ENCODE measurements around the gene RAB43.
A peak's percentile ranks its signal among the peaks of the same experiment; 100 is the strongest.
"Not testable (repeated sequence)": the region's sequence is repeated elsewhere in the genome, so short reads cannot be mapped to it uniquely, and the experiment has no call there.

RAB43 gene

DNA sequence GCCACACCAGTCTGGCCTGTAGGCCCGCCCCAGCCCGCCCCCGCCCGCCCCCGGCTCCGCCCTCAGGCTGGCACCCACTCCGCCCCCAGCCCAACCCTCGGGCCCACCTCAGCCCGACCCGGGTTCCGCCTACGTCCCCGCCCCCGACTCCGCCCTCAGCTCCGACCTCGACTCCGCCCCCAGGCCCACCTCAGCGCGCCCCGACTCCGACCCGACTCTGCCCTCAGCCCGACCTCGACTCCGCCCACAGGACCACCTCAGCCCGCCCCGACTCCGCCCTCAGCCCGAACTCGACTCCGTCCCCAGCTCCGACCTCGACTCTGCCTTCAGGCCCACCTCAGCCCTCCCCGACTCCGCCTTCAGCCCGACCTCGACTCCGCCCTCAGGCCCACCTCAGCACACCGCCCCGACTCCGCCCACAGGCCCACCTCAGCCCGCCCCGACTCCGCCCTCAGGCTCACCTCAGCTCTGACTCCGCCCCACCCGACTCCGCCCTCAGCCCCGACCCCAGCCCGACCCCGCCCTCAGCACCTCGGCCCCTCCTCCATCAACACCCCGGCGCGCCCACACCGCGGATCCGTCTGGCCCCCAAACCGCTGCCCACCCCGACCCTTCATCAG, at the start of gene RAB43:
Gene RAB43, minus strand, starts transcription at position 13 of the 620 bp plus-strand sequence. CDS start 315 bp downstream, outside the sequence.
- no peaks in the 10 kb centered on the region for H3K9me3 Mint-ChIP-seq
- peak within 1 kb of the TSS; percentile 80 for H3K27ac Mint-ChIP-seq
- peak within 1 kb of the TSS; percentile 77 for H3K4me3 Mint-ChIP-seq
- H3K36me3 Mint-ChIP-seq: peaks cover 39% of the 10 kb centered on the region
- peaks cover 35% of the 10 kb centered on the region for H3K4me1 Mint-ChIP-seq
- DNase-seq (ENCODE audit: low spot score in 2 of 2): peak; percentile 77 to 96
- ATAC-seq: peak; percentile 64

DNA sequence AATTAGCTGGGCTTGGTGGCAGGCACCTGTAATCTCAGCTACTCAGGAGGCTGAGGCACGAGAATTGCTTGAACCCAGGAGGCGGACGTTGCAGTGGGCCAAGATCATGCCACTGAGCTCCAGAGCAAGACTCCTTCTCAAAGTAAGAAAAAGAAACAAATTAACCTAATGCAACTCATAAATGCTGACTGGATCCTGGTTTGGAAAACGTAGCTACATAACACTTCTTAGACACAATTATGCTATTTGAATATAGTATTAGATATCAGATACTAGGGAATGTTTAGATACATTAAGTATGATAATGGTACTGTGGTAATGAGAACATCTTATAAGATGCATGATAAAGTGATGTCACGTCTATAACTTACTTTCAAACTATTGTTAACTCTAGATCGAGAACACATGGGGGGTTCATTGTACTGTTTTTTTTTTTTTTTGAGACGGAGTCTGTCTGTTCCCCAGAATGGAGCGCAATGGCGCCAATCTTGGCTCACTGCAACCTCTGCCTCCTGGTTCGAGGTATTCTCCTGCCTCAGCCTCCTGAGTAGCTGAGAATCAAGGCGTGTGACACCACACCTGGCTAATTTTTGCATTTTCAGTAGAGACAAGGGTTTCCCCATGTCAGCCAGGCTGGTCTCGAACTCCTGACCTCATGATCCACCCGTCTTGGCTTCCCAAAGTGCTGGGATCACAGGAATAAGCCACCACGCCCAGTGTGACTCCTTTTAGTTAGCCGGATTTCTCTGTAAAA, 45.2 kb upstream of the RAB43 start:
- Mint-ChIP-seq H3K9me3 (no peaks in the 10 kb centered on the region), H3K4me3 (no peak overlapping the region), H3K36me3 (peaks cover 97% of the 10 kb centered on the region), H3K27ac (no peak overlapping the region), H3K4me1 (peaks cover 24% of the 10 kb centered on the region)
- ATAC-seq (no peak), DNase-seq (ENCODE audit: low spot score in 2 of 2) (no peak)

DNA sequence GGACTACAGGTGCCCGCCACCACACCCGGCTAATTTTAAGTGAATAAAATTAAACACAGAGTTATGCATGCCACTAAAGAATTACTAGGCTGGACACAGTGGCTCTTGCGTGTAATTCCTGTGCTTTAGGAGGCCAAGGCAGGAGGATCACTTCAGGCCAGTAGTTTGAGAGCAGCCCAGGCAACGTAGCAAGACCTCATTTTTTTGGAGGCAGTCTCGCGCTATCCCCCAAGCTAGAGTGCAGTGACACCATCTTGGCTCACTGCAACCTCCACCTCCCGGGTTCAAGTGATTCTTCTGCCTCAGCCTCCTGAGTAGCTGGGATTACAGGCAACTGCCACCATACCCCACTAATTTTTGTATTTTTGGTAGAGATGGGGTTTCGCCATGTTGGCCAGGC, 44.0 kb upstream of the RAB43 start:
- H3K4me3 Mint-ChIP-seq; H3K27ac Mint-ChIP-seq; DNase-seq (ENCODE audit: low spot score in 2 of 2); ATAC-seq; H3K9me3 Mint-ChIP-seq: not testable (repeated sequence)
- peaks cover 26% of the 10 kb centered on the region for H3K4me1 Mint-ChIP-seq
- H3K36me3 Mint-ChIP-seq: peaks cover 97% of the 10 kb centered on the region

DNA sequence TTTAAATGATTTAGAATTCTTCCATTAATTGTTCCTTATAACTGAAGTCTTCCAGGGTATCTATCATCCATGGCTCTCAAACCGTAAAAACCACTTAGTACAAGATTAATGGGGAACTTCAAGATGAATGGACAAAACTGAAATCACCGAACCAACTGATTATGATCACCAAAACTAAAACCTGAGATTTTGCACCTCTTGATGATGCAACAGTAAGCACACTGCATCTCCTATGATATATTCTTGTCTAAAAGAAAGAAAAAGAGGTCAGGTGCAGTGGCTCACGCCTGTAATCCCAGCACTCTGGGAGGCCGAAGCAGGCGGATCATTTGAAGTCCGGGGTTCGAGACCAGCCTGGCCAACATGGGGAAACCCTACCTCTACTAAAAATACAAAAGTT, 42.9 kb upstream of the RAB43 start:
- H3K27ac Mint-ChIP-seq: no peak overlapping the region
- ATAC-seq: no peak

DNA sequence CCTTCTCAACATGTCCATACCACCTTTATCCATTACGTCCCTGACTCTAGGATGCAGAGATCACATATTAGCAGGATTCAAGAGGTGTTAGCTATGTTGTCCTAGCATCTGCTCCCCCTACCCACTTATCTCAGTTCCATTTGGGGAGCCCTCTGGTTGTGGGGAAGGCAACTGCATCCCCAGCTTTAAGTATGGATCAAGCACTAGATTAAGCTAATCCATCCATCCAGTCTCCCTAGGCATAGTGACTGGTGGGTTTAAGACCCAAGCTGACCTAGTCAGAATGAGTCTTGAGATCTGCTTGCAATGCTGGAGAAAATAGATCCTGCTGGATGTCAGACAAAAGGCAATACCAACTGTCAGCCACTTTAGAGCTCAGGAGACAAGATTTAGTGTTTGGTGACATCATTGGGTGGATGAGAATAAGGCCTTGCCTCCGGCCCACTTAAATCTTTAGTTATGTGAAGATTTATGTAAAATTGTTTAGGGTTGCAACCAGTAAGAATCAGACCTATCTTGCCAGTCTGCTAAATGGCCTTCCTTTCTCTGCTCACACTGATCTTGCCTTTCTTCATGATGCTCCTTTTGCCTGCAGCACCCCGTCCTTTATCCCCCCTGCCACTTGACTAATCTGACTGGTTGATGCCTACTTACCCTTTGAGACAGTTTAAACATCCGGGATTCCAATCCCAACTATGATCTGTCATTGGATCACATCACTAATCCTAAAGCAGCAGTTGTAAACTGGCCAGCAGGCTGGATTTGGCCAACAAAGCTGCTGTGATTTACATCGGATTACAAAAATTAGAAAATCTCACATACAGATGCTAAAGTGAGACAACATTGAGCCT, 41.4 kb upstream of the RAB43 start:
- Mint-ChIP-seq H3K4me1 (peaks cover 43% of the 10 kb centered on the region), H3K4me3 (peak overlapping the region; percentile 95), H3K9me3 (no peaks in the 10 kb centered on the region), H3K36me3 (peaks cover 96% of the 10 kb centered on the region), H3K27ac (peak overlapping the region; percentile 99)
- DNase-seq (ENCODE audit: low spot score in 2 of 2) (no peak), ATAC-seq (no peak)

More for the DNA sequence above, 42.9 kb upstream of the RAB43 start:
- Mint-ChIP-seq H3K4me1 (peaks cover 37% of the 10 kb centered on the region), H3K36me3 (peaks cover 96% of the 10 kb centered on the region), H3K9me3 (no peaks in the 10 kb centered on the region), H3K4me3 (no peak overlapping the region)
- DNase-seq (ENCODE audit: low spot score in 2 of 2): no peak

DNA sequence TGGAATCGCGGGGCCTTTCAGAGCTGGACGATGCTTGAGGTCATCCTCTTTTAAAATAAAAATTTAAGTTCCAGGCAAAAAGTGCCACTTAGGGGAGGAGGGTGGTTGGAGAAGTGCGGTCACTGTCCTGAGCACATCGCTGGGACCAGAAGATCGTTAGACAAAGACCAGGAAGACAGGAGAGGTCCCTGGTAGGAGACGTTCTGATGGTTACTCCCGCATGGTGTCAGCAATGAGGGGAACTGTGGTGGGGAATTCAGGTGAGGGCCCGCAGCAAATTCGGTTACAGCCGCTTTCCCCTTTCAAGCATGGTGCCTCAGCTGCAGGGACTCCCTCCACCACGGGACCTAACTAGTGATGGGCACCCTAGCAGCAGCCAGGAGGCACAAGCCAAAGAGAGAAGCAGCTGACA, 40.3 kb upstream of the RAB43 start:
- peaks cover 43% of the 10 kb centered on the region for H3K4me1 Mint-ChIP-seq
- no peaks in the 10 kb centered on the region for H3K9me3 Mint-ChIP-seq
- ATAC-seq (no peak), DNase-seq (ENCODE audit: low spot score in 2 of 2) (peak in 1 of 2 donors; percentile 75)
- H3K4me3 Mint-ChIP-seq: peak overlapping the region; percentile 95
- peaks cover 96% of the 10 kb centered on the region for H3K36me3 Mint-ChIP-seq
- H3K27ac Mint-ChIP-seq: peak overlapping the region; percentile 99

DNA sequence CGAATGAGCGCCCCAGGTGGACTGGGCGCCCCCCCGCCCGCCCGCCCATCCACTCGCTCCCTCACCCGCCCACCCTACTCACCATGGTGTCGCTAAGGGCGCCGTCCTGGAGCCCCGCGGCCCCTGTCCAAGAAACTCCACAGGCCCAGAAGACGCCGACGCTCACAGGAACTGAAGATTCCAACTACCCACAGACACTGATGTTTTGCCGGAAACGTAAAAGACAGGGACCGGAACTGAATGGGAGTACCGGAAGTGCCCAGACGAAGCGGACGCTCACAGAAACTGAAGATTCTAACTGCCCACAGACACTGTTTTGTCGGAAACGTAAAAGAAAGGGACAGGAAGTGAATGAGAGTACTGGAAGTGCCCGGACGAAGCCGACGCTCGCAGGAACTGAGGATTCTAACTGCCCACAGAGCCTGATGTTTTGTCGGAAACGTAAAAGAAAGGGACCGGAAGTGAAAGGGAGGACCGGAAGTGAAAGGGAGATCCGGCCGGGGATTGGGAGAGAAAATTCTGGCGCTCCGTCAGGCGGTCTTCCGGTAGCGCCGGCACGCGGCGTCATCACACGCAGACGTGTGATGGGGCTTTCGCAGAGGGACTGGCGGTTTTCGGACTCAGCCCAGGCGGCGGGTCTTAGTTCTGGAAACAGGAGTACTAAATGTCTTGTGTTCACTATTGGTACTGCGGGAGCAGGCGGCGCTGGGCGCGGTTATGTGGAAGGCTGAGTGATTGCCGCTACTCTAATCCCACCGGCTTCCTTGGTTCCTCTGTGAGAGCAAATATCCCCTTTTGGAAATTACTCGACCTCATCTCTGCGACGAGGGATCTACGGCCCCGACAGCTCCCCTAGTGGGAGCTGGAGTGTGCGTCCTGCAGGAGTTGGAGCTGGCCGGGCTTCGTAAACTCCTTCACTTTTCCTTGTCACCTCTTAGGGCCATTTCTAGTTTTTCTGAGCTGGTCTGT, 39.6 kb upstream of the RAB43 start, which contains the start of gene ISY1:
Gene ISY1, minus strand, starts transcription at position 173 of the 969 bp plus-strand sequence. Its CDS starts 88 bp downstream, at position 85.
- Mint-ChIP-seq H3K9me3 (no peaks in the 10 kb centered on the region), H3K27ac (peak within 1 kb of the TSS; percentile 99), H3K4me1 (peaks cover 43% of the 10 kb centered on the region), H3K36me3 (peaks cover 96% of the 10 kb centered on the region), H3K4me3 (peak within 1 kb of the TSS; percentile 95)
- peak; percentile 73 to 93 for DNase-seq (ENCODE audit: low spot score in 2 of 2)
- peak; percentile 92 for ATAC-seq

DNA sequence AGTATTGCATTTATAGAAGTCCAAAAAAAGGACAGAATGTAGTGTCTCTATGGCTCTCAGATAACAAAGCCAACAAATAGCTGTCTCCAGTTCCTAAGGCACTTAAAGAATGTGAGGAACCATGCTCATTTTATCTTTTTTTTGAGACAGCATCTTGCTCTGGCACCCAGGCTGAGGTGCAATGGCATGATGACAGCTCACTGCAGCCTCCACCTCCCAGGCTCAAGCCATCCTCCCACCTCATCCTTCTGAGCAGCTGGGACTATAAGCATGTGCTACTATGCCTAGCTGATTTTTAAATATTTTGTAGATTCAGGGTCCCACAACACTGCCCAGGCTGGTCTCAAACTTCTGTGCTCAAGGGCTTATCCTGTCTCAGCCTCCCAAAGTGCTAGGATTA, 23.2 kb upstream of the RAB43 start:
- Mint-ChIP-seq H3K4me3 (no peak overlapping the region), H3K36me3 (peaks cover 93% of the 10 kb centered on the region), H3K4me1 (no peaks in the 10 kb centered on the region), H3K27ac (no peak overlapping the region), H3K9me3 (no peaks in the 10 kb centered on the region)
- ATAC-seq (no peak), DNase-seq (ENCODE audit: low spot score in 2 of 2) (no peak)

DNA sequence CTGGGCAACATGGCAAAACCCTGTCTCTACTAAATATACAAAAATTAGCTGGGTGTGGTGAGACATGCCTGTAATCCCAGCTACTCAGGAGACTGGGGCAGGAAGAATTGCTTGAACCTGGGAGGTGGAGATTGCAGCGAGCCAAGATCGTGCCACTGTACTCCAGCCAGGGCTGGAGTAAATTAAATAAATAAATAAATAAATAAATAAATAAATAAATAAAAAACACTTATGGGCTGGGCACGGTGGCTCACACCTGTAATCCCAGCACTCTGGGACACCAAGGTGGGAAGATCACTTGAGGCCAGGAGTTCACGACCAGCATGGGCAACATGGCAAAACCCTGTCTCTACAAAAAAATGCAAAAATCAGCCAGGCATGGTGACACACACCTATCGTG, 19.4 kb upstream of the RAB43 start:
- H3K27ac Mint-ChIP-seq, H3K9me3 Mint-ChIP-seq: not testable (repeated sequence)
- peaks cover 97% of the 10 kb centered on the region for H3K36me3 Mint-ChIP-seq

DNA sequence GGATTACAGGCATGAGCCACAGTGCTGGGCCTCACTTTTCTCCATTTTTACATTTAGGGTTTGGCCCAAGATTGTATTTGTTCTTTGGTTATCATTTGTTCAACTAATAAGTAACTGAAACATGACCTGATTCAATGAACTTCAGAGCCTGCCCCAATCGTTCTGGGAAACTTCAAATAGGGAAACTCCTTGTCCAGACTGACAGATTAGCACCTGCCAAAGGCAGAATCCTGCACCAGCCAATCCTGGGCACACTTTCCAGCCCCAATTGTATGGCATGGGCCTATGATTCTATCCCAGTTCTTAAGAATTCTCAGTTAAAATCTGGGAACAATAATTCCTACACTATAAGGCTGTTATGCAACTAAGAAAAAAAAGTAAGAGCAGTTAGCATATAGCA, 18.3 kb upstream of the RAB43 start:
- Mint-ChIP-seq H3K4me1 (no peaks in the 10 kb centered on the region), H3K27ac (no peak overlapping the region), H3K9me3 (no peaks in the 10 kb centered on the region), H3K4me3 (no peak overlapping the region), H3K36me3 (peaks cover 97% of the 10 kb centered on the region)
- DNase-seq (ENCODE audit: low spot score in 2 of 2) (no peak), ATAC-seq (no peak)

More for the DNA sequence above, 19.4 kb upstream of the RAB43 start:
- ATAC-seq; H3K4me3 Mint-ChIP-seq; DNase-seq (ENCODE audit: low spot score in 2 of 2); H3K4me1 Mint-ChIP-seq: not testable (repeated sequence)

DNA sequence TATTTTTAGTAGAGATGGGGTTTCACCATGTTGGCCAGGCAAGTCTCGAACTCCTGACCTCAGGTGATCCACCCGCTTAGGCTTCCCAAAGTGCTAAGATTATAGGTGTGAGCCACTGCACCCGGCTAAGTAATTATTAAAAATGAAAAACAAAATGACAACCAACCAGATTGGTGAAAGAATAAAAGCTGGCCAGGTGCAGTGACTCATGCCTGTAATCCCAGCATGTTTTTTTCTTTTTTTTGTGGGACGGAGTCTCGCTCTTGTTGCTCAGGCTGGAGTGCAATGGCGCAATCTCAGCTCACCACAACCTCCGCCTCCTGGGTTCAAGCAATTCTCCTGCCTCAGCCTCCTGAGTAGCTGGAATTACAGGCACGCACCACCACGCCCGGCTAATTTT, 14.7 kb upstream of the RAB43 start:
- Mint-ChIP-seq H3K4me1 (peaks cover 15% of the 10 kb centered on the region), H3K36me3 (peaks cover 98% of the 10 kb centered on the region)
- H3K27ac Mint-ChIP-seq; ATAC-seq; DNase-seq (ENCODE audit: low spot score in 2 of 2); H3K4me3 Mint-ChIP-seq; H3K9me3 Mint-ChIP-seq: not testable (repeated sequence)

DNA sequence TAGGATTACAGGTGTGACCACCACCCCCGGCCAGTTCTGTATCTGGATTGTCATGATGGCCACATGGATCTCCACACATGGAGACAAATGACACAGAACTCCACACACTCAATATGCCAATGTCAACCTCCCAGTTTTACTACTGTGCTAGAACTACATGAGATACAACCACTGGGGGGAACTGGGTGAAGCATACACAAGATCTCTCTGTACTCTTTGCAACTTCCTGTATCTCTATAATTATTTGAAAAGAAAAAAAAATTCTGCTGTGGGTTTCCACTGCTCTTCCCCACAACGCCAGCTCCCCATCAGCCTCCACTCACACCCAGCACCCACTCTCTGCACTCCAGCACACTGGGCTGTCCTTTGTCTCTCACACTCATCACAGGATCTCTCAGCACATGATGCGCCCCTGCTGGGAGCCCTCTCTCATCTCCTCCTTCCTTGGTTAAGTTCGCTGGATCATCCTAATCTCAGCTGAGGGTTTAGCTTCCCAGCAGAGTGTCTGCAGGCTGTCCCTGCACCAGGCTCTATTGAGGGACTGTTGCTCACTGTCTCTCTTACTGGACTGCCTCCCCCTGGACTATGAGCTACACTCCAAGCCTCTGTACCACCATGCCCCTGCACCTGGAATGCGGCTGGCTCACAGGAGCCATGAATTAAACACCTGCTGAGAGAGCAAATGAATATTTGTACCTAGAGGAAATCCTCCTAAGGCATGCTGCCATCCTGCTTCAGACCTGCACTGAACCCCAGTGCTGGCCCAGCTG, 10.7 kb upstream of the RAB43 start:
- Mint-ChIP-seq H3K4me3 (no peak overlapping the region), H3K9me3 (no peaks in the 10 kb centered on the region), H3K4me1 (peaks cover 15% of the 10 kb centered on the region), H3K27ac (peak overlapping the region; percentile 65), H3K36me3 (peaks cover 94% of the 10 kb centered on the region)
- DNase-seq (ENCODE audit: low spot score in 2 of 2) (no peak), ATAC-seq (no peak)

DNA sequence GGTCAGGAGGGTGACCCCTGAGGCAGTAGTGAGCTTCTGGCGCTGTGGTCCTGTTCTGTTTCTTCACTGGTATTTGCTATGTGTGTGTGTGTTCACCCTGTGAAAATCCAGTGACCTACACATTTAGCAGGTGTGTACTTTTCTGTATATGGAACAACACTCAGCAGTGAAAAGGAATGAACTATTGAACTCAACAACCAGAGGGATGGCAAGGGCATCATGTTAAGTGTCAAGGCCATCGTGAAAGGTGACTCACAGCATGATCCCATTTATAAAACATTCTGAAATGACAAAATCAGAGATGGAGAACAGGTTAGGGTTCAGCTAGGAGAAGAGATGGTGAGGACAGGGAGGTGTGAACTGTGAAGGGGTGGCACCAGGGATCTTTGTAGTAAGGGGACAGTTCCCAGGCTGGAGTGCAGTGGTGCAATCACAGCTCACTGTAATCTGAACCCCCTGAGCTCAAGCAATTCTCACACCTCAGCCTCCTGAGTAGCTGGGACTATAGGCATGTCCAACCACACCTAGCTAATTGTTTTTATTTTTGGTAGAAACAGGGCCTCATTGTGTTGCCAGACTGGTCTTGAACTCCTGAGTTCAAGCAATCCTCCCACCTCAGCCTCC, 10.0 kb upstream of the RAB43 start:
- Mint-ChIP-seq H3K9me3 (no peaks in the 10 kb centered on the region), H3K4me3 (no peak overlapping the region), H3K27ac (peak overlapping the region; percentile 65), H3K36me3 (peaks cover 87% of the 10 kb centered on the region), H3K4me1 (peaks cover 15% of the 10 kb centered on the region)
- ATAC-seq: no peak
- no peak for DNase-seq (ENCODE audit: low spot score in 2 of 2)

Measured in stimulated activated effector memory CD8-positive, alpha-beta T cell treated with anti-CD3 and anti-CD28 coated beads, Interleukin-12 subunit alpha, Interleukin-12 subunit beta, amount 100 ng/mL, for 72 hours (primary cell).